Kidney tubule cell (primary cell): Measurements from ENCODE around the gene CYBRD1.
"Not testable (repeated sequence)": the region's sequence is repeated elsewhere in the genome, so short reads cannot be mapped to it uniquely, and the experiment has no call there.

Source experiments
- DNase-seq: peaks from one replicate; pipeline ENCODE4 v3.0.0-alpha.2; 2018; ENCODE audit warnings: low spot score

Gene CYBRD1

DNA sequence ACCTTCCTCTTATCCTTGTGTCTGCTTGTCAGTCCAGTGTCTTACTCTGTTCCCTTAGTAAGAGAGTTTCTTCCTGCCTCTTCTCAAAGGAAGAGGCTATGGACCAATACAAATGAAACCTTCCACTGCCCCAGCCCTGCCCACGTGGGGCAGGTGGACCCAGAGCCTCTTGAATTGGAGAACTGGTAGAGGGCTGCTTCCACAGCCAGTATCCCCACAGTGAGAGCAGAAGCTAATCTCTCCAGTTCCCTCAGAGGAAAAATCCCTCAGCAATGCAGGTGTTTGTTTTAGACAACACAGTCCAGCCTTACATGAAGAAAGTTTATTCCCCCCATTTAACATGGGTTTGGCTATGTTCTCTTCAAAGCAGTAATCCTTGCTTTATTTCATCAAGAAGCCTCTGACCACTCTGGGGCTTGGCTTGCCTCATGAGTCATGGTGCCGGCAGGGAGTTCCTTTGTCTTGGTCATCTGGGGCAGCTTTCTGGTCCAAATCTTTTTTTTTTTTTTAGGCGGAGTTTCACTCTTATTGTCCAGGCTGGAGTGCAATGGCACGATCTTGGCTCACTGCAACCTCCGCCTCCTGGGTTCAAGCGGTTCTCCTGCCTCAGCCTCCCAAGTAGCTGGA is 6.5 kb upstream of the CYBRD1 start:
- DNase-seq = no peak

DNA sequence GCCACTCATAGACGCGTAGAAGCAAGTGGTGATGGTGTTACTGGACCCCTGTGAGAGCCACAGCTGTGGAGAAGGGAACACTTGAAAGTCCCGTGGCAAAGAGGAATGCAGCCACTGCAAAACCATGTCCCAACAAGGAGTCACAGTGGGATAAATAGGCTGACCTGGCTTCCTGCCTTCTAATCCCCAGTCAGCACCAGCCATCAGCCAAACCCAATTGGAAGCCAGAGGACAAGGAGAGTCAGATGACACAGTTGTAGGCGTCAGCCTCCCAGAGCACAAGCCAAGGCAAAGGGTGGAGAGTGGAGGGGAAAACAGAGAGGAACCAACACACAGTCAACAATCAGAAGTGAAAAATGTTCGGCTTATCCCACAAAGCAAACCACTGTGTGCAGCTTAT is 5.5 kb upstream of the CYBRD1 start:
- no peak for DNase-seq

DNA sequence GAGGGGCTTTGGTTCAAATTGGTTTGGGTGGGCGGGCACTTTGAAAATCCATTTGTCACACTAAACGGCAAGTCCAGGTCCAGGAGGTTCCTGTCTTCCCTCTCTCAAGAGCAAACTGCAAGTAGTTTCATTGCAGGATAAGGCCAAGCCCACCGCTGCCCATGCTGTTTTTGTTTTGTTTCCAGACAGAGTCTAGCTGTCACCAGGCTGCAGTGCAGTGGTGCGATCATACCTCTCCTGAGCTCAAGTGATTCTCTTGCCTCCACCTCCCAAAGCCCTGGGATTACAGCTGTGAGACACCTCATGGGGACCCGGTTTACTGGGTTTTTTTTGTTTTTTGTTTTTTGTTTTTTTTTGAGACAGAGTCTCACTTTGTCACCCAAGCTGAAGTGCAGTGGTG is 1.8 kb upstream of the CYBRD1 start:
- no peak for DNase-seq

- DNase-seq = no peak
Measured at GRCh38 chr2:171521361-171522051, 768 bp upstream of the CYBRD1 start.

DNA sequence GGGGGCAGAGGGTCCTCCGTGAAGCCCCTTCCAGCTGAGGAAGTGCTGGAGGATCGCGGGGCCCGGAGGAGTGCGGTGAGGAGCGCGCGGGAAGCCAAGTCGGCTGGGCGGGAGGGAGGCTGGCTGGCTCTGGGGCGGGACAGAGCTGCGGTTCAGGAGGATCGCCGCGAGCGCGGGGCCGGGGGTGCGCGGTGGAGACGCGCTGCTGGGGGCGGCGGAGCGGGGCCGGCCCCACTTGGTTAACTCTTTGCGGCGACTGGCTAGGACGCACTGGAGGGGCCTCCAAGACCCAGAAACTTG is 464 bp downstream of the CYBRD1 start:
- no peak for DNase-seq

- DNase-seq = peak; percentile 50
Measured at GRCh38 chr2:171523088-171524017, 1.1 kb downstream of the CYBRD1 start.

GRCh38 chr2:171524018-171524401 is 1.7 kb downstream of the CYBRD1 start:
- peak; percentile 41 for DNase-seq

- no peak for DNase-seq
Measured at GRCh38 chr2:171529914-171530313, 7.6 kb downstream of the CYBRD1 start.

DNA sequence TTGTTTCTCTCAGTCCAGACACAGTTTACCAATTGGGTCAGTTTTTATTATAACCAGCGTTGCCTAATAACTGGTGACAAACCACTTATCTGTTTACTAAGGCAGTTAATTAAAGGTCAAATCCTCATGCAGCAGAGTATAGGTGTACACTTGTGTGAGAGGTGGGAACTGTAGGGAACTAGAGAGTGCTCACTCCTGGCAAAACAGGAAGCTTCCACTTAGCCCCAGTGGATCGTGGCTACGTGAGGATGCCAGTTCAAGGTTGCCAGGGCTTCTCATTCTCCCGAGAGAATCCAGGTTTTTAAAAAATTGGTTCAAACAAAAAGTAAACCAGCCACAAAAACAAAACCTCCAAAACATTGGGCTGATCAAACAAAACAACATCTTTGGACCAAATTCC is 8.1 kb downstream of the CYBRD1 start:
- no peak for DNase-seq

DNA sequence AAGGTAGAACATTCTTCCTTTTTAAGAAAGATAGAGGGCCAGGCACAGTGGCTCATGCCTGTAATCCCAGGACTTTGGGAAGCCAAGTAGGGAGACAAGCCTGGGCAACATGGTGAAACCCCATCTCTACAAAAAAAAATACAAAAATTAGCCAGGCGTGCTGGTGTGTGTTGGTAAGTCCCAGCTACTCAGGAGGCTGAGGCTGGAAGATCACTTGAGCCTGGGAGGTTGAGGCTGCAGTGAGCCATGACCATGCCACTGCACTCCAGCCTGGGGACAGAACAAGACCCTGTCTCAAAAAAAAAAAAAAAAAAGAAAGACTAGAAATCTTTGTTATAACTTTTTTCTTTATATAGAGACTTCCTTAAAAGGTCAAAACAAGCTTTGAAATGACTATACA is 8.6 kb downstream of the CYBRD1 start:
- not testable (repeated sequence) for DNase-seq

DNA sequence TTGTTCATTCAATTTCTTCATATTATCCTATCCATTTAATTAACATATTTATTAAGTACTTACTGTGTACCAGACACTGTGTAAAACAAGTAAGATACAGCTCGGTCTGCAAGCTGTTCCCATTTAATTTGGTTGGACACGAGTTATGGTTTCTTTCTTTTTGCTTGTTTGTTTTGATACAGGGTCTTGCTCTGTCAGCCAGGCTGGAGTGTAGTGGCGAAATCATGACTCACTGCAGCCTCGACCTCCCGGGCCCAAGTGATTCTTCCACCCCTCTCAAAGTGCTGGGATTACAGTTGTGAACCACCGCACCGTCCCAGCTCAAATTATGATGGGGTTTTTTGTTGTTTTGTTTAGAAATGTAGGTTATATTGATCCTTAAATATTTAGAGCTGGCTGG is 9.0 kb downstream of the CYBRD1 start:
- peak; percentile 10 for DNase-seq

DNA sequence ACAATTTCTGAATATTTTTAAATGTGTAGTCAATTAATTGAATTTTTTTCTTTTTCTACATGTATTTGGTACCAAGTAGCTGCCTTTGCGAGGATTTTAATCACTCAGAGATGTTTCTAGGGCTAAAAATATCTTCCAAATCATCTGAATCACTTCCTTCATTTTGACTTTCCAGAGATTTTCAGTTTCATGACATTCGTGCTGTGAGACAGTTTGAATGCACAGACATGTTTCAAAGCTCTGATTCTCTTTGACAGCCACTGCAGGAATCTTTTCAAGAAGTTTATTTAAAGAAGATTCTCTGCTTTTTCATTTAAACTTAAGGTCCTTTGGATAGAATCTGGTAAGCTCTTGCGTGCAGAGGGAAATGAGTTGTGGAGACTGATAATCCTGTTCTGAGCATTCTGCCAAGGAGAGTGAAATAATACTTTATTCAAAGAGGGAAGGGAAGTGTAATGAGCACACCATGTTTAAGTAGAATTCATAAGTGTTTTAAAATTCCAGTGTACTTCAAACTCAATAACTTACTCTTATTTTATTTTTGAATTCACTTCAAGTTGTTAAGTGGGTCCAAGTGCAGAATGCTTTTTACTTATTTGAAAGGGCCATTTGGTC is 9.7 kb downstream of the CYBRD1 start:
- DNase-seq = no peak

- DNase-seq = no peak
Measured at GRCh38 chr2:171533331-171533730, 11.1 kb downstream of the CYBRD1 start.

- not testable (repeated sequence) for DNase-seq
Measured at GRCh38 chr2:171535528-171535927, 13.3 kb downstream of the CYBRD1 start.

DNA sequence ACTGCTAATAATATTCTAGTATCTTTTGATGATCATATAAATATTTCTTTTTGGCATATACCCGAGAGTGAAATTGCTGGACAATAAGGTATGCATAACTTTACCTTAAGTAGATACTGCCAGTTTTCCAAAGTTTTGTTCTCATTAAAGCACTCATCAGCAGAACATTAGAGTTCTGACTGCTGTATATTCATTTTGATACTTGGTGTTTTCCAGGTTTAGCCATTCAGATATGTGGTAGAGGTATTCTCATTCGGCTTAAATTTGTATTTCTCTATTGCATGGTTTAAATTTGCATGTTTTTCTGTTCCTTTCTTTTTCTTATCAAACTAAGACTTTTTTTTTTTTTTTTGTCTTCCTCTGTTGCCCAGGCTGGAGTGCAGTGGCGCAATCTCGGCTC is 18.2 kb downstream of the CYBRD1 start:
- DNase-seq = no peak

GRCh38 chr2:171541202-171541887 is 19.1 kb downstream of the CYBRD1 start:
- DNase-seq = peak; percentile 8

DNA sequence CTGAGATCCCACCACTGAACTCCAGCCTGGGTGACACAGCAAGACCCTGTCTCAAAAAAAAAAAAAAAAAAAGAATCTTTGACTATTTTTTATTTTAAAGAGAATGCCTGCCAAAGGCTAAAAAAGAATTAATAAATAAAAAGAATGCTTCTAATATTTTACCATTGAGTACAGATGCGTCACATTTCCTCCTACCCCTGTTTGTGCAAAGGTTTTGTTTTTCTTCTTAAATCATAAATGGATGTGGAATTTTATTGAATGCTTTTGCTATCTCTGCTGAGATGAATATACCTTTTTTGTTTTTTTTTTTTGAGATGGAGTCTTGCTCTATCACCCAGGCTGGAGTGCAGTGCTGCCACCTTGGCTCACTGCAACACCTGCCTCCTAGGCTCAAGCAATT is 22.8 kb downstream of the CYBRD1 start:
- no peak for DNase-seq

- no peak for DNase-seq
Measured at GRCh38 chr2:171547256-171547655, 25.0 kb downstream of the CYBRD1 start.

DNA sequence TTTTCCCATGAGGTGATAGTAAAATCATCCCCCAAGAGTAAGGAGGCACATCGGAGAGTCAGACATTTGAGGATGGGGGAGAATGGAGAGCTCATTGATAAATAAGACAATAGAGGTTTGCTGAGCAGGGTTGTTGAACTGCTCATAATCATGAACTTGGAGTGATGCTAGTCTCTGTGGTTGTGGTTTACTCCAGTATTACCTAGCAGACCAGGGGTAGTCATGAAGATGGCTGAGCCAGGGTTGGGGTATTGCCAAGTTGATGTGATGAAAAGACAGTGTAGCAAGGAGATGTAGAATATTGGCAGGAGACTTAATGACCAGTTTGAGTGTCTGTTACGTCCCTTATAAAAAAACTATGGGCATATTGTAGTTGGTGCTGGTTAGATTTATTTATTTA is 25.4 kb downstream of the CYBRD1 start:
- DNase-seq = no peak

DNA sequence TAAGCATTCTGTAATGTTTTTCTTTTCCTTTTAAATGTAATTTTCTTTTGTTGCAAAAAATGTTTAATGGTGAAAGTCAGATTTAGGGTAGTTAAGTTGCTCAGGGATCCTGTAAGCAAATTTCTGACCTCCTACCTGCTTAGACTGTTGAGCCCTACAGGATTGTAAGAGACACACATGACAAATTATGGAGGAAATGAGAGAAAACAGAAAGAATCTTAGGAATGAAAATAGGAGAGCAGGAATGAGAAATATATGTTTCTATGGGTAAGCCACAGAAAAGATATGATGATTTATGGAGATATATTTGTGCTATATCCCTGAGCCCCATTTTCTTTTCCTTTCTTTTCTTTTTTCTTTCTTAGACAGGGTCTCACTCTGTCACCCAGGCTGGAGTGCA is 28.3 kb downstream of the CYBRD1 start:
- DNase-seq = peak; percentile 27

DNA sequence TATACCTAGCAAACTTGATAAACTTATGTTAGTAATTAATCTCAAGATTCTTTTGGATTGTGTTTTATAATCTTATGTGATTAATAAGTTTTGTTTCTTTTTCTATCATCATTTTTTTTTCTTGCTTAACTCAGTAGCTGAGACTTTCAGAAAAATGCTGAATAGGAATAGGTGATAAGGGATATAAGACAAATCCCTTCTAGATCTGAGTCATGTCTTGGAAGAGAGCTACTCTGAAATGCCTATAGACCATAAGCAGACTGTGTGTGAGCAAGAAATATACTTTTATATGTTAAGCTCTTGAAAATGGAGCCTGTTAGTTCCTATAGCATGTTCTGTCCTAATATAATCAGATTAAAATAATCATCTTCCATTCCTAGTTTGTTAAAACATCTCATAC is 29.6 kb downstream of the CYBRD1 start:
- no peak for DNase-seq

GRCh38 chr2:171553236-171553635 is 31.0 kb downstream of the CYBRD1 start:
- DNase-seq = no peak
